SK-MEL-5 (cell line): ENCODE measurements around the gene CD70. TPM values are rescaled to one million over a fixed set of nuclear protein-coding genes. Genes with fewer than 3 reads are reported as not detected.
A peak's percentile ranks its signal among the peaks of the same experiment; 100 is the strongest.
"Not testable (repeated sequence)": the region's sequence is repeated elsewhere in the genome, so short reads cannot be mapped to it uniquely, and the experiment has no call there.

Experiments
- DNase-seq: peaks from one replicate; pipeline ENCODE4 v3.0.0-alpha.2; 2016; ENCODE audit warnings: low read depth, low spot score
- in situ Hi-C: cut with HindIII; loops from 2 replicates; pipeline ENCODE4 v1.10.0; 2016; ENCODE audit warnings: low sequenced_read_pairs, high pct_unique_total_duplicates, low pct_unique_long_range_greater_than_20kb
- total RNA-seq: library from RNA; depleted of rRNA; stranded (reverse); fragments of >200 nt; shearing (Covaris generic); gene quantifications from 2 replicates; pipeline ENCODE4 v1.2.3, GENCODE V29; 2014

CD70 gene
- total RNA-seq, 1 experiment from 2014 or later = not detected

GRCh38 chr19:6600951-6601536, 10.1 kb upstream of the CD70 start:
- DNase-seq, in situ Hi-C loops: not testable (repeated sequence)

DNA sequence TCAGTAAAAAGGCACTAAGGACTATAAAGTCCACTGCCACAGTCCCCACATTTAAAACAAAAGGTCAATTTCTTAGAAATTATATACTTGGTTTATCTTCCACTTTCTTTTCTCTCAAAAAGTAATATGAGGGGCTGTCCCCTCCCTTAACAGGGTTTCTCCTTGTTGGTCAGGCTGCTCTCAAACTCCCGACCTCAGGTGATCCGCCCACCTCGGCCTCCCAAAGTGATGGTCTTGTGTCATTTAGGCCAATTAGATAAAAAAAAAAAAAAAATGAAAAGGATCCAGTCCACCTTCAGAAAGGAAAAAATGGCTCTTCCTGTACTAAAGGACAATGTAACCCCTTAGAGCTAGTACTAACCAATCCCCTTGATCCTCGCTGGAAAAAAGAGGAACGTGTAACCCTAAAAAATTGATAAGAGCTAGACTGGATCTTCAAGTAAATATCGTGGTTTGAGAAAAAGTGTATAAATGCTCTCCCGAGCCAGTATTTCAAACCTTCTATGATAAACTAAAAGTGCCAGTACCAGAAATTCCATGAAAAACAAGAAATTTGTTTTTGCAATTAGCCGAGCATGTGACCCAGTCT, 9.0 kb upstream of the CD70 start:
- in situ Hi-C loops = no loop called here

DNA sequence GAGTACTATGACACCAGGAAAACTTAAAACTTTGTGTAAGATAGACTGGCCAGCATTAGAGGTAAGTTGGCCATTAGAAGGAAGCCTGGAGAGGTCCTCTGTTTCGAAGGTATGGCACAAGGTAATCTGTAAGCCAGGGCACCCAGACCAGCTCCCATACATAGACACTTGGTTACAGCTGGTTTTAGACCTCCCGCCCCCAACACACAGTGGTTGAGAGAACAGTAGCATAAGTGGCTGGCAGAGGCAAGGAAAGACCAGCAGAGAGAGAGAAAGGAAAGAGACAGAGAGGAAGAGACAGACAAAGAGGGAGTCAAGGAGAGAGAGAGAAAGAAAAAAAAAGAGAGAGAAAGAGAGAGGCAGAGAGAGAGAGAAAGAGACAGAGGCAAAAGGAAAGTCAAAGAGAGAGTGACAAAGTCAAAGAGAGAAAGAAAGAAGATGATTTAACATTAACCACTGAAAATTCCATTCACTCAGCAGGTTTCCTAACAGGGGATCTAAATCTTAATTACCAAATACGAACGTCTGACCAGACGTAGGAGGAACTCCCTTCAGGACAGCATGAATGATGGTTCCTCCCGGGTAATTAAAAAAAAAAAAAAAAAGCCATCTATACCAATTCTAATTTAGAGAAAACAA, 7.4 kb upstream of the CD70 start:
- in situ Hi-C loops = not testable (repeated sequence)

More for the DNA sequence above, 9.0 kb upstream of the CD70 start:
- no peak for DNase-seq

DNA sequence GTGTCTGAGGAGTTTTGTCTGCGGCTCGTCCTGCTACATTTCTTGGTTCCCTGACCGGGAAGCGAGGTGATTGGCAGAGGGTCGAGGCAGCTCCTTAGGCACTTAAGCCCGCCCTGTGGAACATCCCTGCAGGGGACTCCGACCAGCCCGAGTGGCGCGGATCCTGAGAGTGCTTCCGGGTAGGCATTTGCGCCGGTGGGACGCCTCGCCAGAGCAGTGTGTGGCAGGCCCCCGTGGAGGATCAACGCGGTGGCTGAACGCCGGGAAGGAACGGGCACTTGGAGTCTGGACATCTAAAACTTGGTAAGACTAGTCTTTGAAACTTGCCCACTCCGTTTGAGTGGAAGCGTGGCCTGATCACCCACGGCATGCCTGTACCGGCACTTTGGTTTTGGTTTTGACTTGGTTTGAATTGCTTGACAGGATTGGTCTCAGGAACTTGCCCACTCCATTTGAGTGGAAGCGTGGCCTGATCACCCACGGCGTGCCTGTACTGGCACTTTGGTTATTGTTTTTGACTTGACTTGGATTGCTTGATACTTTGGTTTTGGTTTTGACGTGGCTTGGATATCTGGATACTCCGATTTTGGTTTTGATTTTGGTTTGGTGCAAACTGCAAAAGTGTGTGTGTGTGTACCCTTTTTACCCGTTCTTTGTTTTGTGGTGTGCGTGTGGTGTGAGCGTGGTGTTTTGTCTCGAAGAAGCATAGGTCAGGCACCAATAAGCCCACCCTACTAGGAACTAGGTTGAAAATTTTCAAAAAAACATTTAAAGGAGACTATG, 6.7 kb upstream of the CD70 start:
- in situ Hi-C loops, DNase-seq: not testable (repeated sequence)

More for the DNA sequence above, 7.4 kb upstream of the CD70 start:
- not testable (repeated sequence) for DNase-seq

DNA sequence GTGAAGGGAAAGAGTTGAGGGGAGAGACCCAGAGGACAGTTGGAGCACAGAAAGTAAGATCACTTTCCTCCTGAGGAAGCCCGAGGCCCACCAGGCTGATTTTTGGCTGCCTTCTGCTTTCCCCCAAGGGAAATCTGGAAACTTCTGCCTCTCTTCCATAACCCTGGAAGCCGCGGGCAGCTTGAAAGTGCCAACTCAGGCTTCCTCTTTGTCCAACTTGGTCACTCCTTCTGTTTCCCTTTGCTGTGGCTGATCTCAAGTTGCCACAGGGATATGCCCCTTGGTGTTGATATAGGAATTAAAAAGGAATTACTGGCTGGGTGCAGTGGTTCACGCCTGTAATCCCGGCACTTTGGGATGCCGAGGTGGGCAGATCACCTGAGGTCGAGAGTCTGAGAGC, 5.7 kb upstream of the CD70 start:
- in situ Hi-C loops = no loop called here
- no peak for DNase-seq

- DNase-seq = peak; percentile 10
These were observed 2.9 kb upstream of the CD70 start for GRCh38 chr19:6593651-6594416.

GRCh38 chr19:6590258-6590826, 608 bp downstream of the CD70 start:
- in situ Hi-C loops = no loop called here
- no peak for DNase-seq

More at GRCh38 chr19:6593651-6594416, 2.9 kb upstream of the CD70 start:
- in situ Hi-C loops = no loop called here

DNA sequence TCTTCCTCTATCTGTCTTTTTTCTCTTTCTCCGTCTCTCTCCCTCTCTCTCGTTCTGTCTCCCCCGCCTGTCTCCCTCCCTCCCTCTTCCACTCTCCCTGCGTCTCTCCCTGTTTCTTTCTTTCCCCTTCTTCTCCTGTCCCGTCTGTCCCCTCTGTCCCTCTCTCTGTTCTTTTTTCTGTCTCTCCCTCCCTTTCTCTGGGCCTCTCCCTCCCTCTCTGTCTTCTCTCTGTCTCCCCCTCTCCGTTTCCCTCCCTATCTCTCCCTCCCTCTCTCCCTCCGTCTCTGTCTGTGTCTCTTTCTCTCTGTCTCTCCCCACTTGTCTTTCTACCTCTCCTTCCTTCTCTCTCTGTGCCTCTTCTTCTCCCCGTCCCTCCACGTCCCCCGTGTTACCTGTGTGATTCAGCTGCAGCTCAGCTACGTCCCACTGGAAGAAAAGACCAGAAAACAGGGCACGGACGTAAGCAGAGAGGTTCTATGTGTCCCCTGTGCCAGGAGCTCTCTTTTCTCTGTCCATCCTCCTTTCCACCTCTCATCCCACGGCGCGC, 1.2 kb downstream of the CD70 start:
- in situ Hi-C loops = no loop called here

DNA sequence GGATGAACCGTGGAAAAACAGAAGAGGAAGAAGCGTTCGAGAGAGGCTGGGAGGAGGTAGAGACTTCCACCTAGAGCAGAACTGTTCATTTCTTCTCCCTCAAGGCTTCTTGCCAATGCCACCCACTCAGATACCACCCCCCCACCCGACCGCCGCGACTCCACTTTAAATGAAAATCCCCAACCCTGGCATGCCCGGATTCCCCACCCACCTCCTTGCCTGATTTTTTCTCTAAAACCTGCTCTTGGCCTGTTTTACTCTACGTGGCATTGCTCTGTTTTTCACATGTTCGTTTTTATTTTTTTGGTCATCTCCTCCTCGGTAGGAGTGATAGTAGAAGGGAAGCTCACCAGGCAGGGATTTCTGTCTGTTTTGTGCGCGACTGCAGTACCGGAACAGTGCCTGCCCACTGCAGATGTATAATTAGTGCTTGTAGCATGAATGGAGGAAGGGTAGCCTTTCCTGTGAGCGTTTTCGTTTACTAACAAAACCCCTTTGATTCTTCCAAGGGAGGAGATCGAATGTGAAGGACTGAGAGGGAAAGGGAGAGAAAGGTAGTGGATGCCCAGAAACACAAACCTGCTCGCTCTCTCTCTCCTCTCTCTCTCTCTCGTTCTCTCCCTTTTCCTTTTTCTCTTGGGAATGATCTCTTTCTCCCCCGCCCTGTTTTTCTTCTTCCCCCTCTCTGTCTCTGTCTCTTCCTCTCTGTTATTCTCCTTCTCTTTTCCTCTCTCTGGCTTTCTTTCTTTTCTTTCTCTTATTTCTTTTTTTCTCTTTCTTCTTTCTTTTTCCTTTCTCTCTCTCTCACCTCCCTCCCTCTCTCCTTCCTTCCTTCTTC, 2.2 kb downstream of the CD70 start:
- DNase-seq = peak; percentile 16
- in situ Hi-C loops = no loop called here

More for the DNA sequence above, 1.2 kb downstream of the CD70 start:
- no peak for DNase-seq

GRCh38 chr19:6587998-6588507, 2.9 kb downstream of the CD70 start:
- in situ Hi-C loops = no loop called here
- DNase-seq = no peak

DNA sequence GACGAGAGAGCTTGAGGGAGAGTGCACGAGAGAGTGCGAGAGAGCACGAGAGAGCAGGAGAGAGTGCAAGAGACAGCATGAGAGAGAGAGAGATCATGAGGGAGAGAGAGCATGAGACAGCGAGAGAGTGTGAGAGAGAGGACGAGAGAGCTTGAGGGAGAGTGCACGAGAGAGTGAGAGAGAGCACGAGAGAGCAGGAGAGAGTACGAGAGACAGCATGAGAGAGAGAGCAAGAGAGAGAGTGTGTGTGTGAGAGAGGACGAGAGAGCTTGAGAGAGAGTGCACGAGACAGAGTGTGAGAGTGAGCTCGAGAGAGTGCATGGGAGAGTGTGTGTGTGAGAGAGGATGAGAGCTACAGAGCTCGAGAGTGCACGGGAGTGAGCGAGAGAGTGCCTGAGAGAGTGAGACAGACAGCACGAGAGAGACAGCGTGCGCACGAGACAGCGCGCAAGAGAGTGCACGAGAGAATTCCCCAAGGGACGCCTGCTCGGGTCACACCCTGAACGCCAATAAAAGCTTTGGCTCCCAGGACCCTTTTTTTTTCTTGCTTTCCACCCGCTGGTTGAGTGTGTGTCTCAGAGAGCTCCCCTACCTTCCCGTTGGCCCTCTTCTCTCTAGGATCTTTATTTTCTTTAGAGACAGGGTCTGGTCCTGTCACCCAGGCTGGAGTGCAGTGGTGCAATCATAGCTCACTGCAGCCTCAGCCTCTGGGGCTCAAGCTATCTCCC, 3.7 kb downstream of the CD70 start:
- in situ Hi-C loops = no loop called here
- DNase-seq = peak; percentile 15

DNA sequence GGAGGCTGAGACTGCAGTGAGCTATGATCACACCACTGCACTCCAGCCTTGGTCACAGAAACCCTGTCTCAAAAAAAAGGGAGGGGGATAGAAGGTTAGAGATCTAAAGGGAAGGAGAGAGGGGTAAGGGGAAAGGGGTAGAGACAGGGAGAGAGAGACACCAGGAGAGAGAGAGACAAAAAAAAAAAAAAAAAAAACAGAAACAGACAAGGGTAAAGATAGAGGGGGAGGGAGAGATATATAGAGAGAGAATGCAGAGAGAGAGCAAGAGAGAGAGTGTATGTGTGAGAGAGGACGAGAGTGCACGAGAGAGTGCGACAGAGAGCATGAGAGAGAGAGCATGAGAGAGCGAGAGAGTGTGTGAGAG, 4.2 kb downstream of the CD70 start:
- in situ Hi-C loops = no loop called here
- no peak for DNase-seq

GRCh38 chr19:6586056-6586455, 4.9 kb downstream of the CD70 start:
- in situ Hi-C loops = no loop called here
- no peak for DNase-seq

GRCh38 chr19:6582515-6583484, 8.2 kb downstream of the CD70 start:
- in situ Hi-C loops, DNase-seq: not testable (repeated sequence)
